ENCODE results near the gene C17orf75. TPM values are rescaled to one million over a fixed set of nuclear protein-coding genes. Genes with fewer than 3 reads are reported as not detected.
"Not testable (repeated sequence)": the region's sequence is repeated elsewhere in the genome, so short reads cannot be mapped to it uniquely, and the experiment has no call there.

Gene C17orf75
- total and polyA plus RNA-seq, 2 donors (not counting 1 experiment from before 2014, with no cell fraction given) = 16.4 to 30.2 TPM

DNA sequence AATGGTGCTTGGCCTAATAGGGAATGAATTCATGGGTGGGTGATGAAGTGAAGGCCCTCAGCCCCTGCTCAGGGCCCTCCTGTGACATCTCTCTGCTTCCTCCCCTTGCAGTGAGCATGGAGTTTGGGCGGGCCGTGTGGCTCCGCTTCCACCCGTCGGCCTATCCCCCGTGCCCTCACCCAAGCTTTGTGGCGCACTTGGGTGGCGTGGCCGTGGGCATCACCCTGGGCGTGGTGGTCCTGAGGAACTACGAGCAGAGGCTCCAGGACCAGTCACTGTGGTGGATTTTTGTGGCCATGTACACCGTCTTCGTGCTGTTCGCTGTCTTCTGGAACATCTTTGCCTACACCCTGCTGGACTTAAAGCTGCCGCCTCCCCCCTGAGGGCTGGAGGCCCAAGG lies 21.1 kb downstream of the C17orf75 start:
- Histone ChIP-seq H3K9me3 (ENCODE audit: control insufficient read depth, insufficient read depth, low read depth, low read length) (no peaks in the 10 kb centered on the region), H2AFZ (ENCODE audit: low read length) (no peak overlapping the region), H3K4me3 (replicated peaks in 1 of 4; ENCODE audit: control extremely low read depth in 1 of 4, insufficient read depth in 1 of 4, low read depth in 3 of 4, low read length in 4 of 4) (no peak overlapping the region), H4K20me1 (ENCODE audit: control insufficient read depth, extremely low read depth, insufficient read depth, low read length) (no peaks in the 10 kb centered on the region), H3K4me2 (ENCODE audit: extremely low read depth, insufficient read depth, low read length) (no peak overlapping the region), H3K4me1 (ENCODE audit: control insufficient read depth, extremely low read depth, insufficient read depth, low read length) (no peaks in the 10 kb centered on the region), H3K9ac (ENCODE audit: insufficient read depth, low read length) (no peak overlapping the region), H3K27me3 (ENCODE audit: control insufficient read depth, insufficient read depth, low read length) (no peaks in the 10 kb centered on the region), H3K27ac (ENCODE audit: insufficient read depth, low read length) (no peak overlapping the region), H3K36me3 (ENCODE audit: control insufficient read depth, insufficient read depth, low read length) (no peaks in the 10 kb centered on the region), H3K79me2 (ENCODE audit: control insufficient read depth, insufficient read depth, low read length) (no peaks in the 10 kb centered on the region)
- no peak for DNase-seq (ENCODE audit: low read depth in 2 of 2)
- TF ChIP-seq EZH2 (IDR thresholded peaks at IDR 0.05; ENCODE audit: low read length, missing control alignments) = no peak
- TF ChIP-seq, protein P1, sequence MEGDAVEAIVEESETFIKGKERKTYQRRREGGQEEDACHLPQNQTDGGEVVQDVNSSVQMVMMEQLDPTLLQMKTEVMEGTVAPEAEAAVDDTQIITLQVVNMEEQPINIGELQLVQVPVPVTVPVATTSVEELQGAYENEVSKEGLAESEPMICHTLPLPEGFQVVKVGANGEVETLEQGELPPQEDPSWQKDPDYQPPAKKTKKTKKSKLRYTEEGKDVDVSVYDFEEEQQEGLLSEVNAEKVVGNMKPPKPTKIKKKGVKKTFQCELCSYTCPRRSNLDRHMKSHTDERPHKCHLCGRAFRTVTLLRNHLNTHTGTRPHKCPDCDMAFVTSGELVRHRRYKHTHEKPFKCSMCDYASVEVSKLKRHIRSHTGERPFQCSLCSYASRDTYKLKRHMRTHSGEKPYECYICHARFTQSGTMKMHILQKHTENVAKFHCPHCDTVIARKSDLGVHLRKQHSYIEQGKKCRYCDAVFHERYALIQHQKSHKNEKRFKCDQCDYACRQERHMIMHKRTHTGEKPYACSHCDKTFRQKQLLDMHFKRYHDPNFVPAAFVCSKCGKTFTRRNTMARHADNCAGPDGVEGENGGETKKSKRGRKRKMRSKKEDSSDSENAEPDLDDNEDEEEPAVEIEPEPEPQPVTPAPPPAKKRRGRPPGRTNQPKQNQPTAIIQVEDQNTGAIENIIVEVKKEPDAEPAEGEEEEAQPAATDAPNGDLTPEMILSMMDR (conservative IDR thresholded peaks at IDR 0.05 in 1 of 2, IDR thresholded peaks at IDR 0.05 in 1 of 2; ENCODE audit: low read depth in 1 of 2, low read length in 2 of 2) = no peak

DNA sequence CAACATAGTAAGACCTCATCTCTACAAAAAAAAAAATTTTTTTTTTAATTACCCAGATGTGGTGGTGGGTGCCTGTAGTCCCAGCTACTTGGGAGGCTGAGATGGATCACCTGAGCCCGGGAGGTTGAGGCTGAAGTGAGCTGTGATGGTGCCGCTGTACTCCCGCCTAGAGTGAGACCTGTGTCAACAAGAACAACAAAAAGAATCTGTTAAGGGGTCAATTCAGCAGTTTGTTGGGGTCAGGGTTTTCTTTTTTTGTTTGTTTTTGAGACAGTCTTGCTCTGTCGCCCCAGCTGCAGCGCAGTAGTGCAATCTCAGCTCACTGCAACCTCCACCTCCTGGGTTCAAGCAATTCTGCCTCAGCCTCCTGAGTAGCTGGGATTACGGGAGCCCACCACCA lies 21.9 kb downstream of the C17orf75 start:
- H3K27me3 ChIP-seq (ENCODE audit: control insufficient read depth, insufficient read depth, low read length); H3K36me3 ChIP-seq (ENCODE audit: control insufficient read depth, insufficient read depth, low read length); H3K27ac ChIP-seq (ENCODE audit: insufficient read depth, low read length); H3K9ac ChIP-seq (ENCODE audit: insufficient read depth, low read length); H2AFZ ChIP-seq (ENCODE audit: low read length); H3K4me1 ChIP-seq (ENCODE audit: control insufficient read depth, extremely low read depth, insufficient read depth, low read length); H3K9me3 ChIP-seq (ENCODE audit: control insufficient read depth, insufficient read depth, low read depth, low read length); H3K4me3 ChIP-seq (replicated peaks in 1 of 4; ENCODE audit: control extremely low read depth in 1 of 4, insufficient read depth in 1 of 4, low read depth in 3 of 4, low read length in 4 of 4); H4K20me1 ChIP-seq (ENCODE audit: control insufficient read depth, extremely low read depth, insufficient read depth, low read length); H3K79me2 ChIP-seq (ENCODE audit: control insufficient read depth, insufficient read depth, low read length); DNase-seq (ENCODE audit: low read depth in 2 of 2); H3K4me2 ChIP-seq (ENCODE audit: extremely low read depth, insufficient read depth, low read length): not testable (repeated sequence)

DNA sequence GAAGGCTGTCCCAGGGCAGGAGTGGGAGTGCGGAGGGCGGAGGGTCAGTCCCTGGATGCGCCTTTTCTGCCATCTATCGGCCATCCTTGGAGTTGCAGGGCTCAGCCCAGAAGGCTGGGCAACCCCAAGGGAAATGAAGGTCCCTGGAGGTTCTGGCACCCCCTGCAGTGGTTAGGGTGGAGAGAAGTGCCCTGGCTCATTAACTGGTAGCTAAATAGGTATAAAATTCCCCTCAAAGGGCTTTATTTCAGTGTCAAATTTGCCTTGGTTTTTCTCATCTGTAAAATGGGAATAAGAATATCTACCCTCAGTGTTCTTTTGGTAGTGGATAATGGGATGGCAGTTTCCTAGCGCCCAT lies 22.4 kb downstream of the C17orf75 start:
- H3K9me3 ChIP-seq (ENCODE audit: control insufficient read depth, insufficient read depth, low read depth, low read length) = no peaks in the 10 kb centered on the region
- TF ChIP-seq, protein P1 (conservative IDR thresholded peaks at IDR 0.05 in 1 of 2, IDR thresholded peaks at IDR 0.05 in 1 of 2; ENCODE audit: low read depth in 1 of 2, low read length in 2 of 2) = peak; percentile 97 to 99
- TF ChIP-seq EZH2 (IDR thresholded peaks at IDR 0.05; ENCODE audit: low read length, missing control alignments) = no peak
- no peaks in the 10 kb centered on the region for H4K20me1 ChIP-seq (ENCODE audit: control insufficient read depth, extremely low read depth, insufficient read depth, low read length)
- H3K4me1 ChIP-seq (ENCODE audit: control insufficient read depth, extremely low read depth, insufficient read depth, low read length) = no peaks in the 10 kb centered on the region
- H3K27me3 ChIP-seq (ENCODE audit: control insufficient read depth, insufficient read depth, low read length) = peaks cover 3% of the 10 kb centered on the region
- no peak overlapping the region for H3K9ac ChIP-seq (ENCODE audit: insufficient read depth, low read length)
- no peaks in the 10 kb centered on the region for H3K36me3 ChIP-seq (ENCODE audit: control insufficient read depth, insufficient read depth, low read length)
- no peak overlapping the region for H2AFZ ChIP-seq (ENCODE audit: low read length)
- peak; percentile 16 to 53 for DNase-seq (ENCODE audit: low read depth in 2 of 2)
- H3K4me3 ChIP-seq (replicated peaks in 1 of 4; ENCODE audit: control extremely low read depth in 1 of 4, insufficient read depth in 1 of 4, low read depth in 3 of 4, low read length in 4 of 4) = no peak overlapping the region
- no peaks in the 10 kb centered on the region for H3K79me2 ChIP-seq (ENCODE audit: control insufficient read depth, insufficient read depth, low read length)
- no peak overlapping the region for H3K4me2 ChIP-seq (ENCODE audit: extremely low read depth, insufficient read depth, low read length)
- no peak overlapping the region for H3K27ac ChIP-seq (ENCODE audit: insufficient read depth, low read length)

Data from fibroblast of lung (primary cell).